ENCODE measurements around the gene SH3GL2.

The SH3GL2 gene

DNA sequence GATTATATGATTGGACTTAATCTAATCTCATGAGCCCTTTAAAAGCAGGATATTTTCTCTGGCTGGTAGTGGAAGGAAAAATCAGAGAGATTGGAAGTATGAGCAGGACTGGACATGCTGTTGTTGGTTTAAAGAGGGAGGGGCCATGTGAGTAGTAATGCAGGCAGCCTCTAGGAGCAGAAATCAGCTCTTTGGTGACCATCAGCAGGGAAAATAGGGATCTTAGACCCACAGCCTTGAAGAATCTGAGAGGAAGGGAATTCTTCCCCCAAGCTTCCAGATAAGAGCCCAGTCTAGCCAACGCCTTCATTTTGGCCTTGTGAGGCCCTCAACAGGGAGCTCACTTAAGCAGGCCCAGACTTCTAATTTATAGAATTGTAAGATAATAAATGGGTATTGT is 9.5 kb downstream of the SH3GL2 start:
- no peak for TF ChIP-seq ZFX (IDR thresholded peaks at IDR 0.05; ENCODE audit: borderline replicate concordance)
- H3K27ac ChIP-seq, result no peak overlapping the region

DNA sequence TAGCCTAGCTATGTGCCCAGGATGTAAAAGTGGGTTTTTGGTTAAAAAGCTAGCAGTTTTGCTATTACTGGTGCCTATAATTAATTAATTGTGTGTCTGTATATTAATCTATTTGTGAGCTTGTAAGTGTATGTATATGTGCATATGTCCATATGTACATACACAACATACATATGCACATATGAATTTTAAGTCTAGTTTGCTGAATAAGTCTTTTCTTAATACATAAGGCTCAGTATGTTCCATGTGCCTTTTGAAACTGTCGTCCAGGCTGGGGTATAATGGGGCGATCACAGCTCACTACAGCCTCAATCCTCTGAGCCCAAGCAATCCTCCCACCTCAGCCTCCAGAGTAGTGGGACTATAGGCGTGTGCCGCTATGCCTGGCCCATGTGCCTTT is 10.1 kb downstream of the SH3GL2 start:
- no peak overlapping the region for H3K27ac ChIP-seq
- no peak for TF ChIP-seq ZFX (IDR thresholded peaks at IDR 0.05; ENCODE audit: borderline replicate concordance)
- TF ChIP-seq, protein P1, sequence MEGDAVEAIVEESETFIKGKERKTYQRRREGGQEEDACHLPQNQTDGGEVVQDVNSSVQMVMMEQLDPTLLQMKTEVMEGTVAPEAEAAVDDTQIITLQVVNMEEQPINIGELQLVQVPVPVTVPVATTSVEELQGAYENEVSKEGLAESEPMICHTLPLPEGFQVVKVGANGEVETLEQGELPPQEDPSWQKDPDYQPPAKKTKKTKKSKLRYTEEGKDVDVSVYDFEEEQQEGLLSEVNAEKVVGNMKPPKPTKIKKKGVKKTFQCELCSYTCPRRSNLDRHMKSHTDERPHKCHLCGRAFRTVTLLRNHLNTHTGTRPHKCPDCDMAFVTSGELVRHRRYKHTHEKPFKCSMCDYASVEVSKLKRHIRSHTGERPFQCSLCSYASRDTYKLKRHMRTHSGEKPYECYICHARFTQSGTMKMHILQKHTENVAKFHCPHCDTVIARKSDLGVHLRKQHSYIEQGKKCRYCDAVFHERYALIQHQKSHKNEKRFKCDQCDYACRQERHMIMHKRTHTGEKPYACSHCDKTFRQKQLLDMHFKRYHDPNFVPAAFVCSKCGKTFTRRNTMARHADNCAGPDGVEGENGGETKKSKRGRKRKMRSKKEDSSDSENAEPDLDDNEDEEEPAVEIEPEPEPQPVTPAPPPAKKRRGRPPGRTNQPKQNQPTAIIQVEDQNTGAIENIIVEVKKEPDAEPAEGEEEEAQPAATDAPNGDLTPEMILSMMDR (IDR thresholded peaks at IDR 0.05), result no peak

DNA sequence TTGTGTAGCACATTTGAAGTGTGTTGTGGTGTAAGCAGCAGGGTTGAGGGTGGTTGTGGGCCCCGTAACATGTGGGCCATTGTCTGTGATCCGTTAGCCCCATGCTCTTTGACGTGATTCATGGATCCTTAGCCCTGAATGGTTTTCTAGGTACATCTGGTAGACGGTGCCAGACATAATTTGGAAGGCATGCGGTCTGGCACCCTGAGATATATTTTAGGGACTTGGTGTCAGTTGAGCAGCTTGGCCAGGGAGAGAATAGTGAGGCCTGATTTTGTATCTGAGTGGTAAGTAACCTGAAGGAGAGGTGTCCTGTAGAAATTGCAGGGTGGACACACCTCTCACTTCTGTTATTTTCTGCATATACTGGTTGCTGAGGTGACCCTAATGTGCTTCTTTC is 10.9 kb downstream of the SH3GL2 start:
- H3K27ac ChIP-seq, result no peak overlapping the region
- TF ChIP-seq ZFX (IDR thresholded peaks at IDR 0.05; ENCODE audit: borderline replicate concordance), result no peak
- TF ChIP-seq, protein P1 (IDR thresholded peaks at IDR 0.05), result no peak

DNA sequence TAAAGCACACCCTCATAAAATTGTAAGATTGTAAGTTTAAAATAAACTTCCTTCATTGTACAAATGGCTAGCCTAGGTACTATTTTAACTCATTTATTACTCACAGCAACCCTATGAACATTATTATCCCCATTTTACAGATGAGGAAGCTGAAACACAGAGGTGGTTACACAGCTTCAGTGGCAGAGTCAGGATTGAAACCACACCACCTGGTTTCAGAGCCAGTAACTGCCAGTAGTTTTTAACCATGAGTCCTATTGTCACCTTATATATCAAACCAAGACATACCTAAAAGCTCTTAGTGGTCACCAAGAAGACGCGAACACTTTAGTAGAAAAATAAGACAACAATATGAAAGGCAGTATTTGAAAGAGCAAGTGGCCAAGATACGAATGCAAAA is 16.1 kb downstream of the SH3GL2 start:
- TF ChIP-seq ZFX (IDR thresholded peaks at IDR 0.05; ENCODE audit: borderline replicate concordance), result no peak
- TF ChIP-seq, protein P1 (IDR thresholded peaks at IDR 0.05), result no peak
- no peak overlapping the region for H3K27ac ChIP-seq

DNA sequence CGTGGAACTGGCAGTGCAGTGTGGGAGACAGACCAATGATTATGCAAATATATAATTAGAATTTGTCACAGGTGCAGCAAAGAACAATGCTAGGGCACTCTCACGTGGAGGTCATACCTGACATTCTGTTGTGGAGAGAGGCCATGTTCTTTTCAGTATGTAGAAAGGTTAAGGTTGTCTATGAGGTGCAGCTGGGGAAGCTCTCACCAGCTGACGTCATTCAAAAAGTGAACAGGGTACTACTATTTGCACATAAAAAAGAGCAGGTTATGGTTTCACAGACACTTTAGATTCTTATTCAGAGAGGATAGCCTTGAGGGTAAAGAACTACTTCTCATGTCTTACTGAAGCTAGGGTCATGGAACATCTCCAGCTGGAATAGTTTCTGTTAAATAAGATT is 19.1 kb downstream of the SH3GL2 start:
- TF ChIP-seq, protein P1 (IDR thresholded peaks at IDR 0.05), result no peak
- no peak for TF ChIP-seq ZFX (IDR thresholded peaks at IDR 0.05; ENCODE audit: borderline replicate concordance)
- H3K27ac ChIP-seq, result no peak overlapping the region

DNA sequence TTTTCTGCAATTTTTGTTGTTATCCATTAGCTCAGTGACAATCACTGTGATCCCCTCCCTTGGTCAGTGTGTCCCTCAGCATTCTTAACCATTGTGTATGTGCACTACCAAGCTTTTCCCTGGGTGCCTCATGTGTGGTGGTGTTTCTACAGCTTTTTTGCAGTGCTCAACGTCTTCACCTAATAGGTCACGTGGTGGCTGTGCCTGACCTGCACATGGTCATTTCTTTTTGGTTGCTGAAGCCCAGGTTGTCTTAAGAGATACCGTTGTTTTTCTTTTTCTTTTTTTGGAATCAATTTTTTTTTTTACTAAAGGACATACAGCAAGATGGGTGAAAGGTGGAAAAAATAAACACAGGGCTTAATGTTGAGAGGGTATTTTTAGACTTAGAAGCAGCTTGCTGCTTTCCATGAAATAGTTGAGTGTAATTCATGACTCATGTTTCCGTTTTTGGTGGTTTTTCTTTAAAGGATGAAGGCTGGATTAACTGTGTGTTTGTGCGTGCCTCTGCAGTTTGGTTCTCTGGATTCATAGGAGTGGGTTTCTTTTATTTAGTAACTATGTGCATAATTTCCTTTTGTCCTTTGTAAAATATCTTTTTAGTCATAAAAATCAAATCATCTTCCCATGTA is 22.2 kb downstream of the SH3GL2 start:
- no peak for TF ChIP-seq ZFX (IDR thresholded peaks at IDR 0.05; ENCODE audit: borderline replicate concordance)
- TF ChIP-seq, protein P1 (IDR thresholded peaks at IDR 0.05), result no peak
- H3K27ac ChIP-seq, result no peak overlapping the region

DNA sequence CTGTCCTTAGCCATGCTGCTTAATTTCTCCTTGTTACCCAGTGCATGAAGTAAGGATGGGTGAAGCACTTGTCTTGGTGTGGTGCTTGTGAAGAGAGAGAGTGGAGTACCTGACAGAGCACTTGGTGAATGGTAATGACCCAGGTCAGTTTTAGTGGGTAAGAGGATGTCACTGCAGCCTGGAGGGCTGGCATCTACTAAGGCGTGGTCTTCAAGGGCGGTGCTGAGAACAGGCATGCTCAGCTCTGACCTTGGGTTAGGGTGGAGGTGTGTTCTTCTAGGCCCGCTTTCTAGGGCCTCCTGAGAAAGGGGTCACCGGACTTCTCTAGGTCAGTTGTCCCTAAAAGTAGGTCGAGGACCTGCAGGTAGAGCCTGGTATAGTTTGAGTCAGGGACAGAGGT is 25.7 kb downstream of the SH3GL2 start:
- no peak overlapping the region for H3K27ac ChIP-seq
- no peak for TF ChIP-seq ZFX (IDR thresholded peaks at IDR 0.05; ENCODE audit: borderline replicate concordance)
- TF ChIP-seq, protein P1 (IDR thresholded peaks at IDR 0.05), result no peak

Measured in 22Rv1 (cell line).